Esophagus muscularis mucosa (tissue), 4 donors: ENCODE data around the gene PDLIM4. TPM values are rescaled to one million over a fixed set of nuclear protein-coding genes. Genes with fewer than 3 reads are reported as not detected.

Experiments
- DNase-seq: peaks from one replicate; pipeline ENCODE4 v3.0.0-alpha.2; 2017; ENCODE audit errors: extremely low spot score
- H3K27ac ChIP-seq, 4 donors: fragments of 200-600 bp; sonication (generic); replicated peaks in 1 of 4; 1 replicate in 3 of 4; 2 replicates in 1 of 4; pipeline ENCODE4 v1.5.1; 2016 to 2019; ENCODE audit warnings: mild to moderate bottlenecking in 1 of 4
- H3K27me3 ChIP-seq, 4 donors: fragments of 200-600 bp; sonication (generic); one replicate each; pipeline versions ENCODE4 v1.5.1 to v1.6.0; 2016 to 2019
- H3K36me3 ChIP-seq, 4 donors: fragments of 200-600 bp; sonication (generic); one replicate each; pipeline ENCODE4 v1.5.1; 2016 to 2019
- H3K4me1 ChIP-seq, 4 donors: fragments of 200-600 bp; sonication (generic); one replicate each; pipeline ENCODE4 v1.5.1; 2016 to 2019
- H3K4me3 ChIP-seq, 4 donors: fragments of 200-600 bp; sonication (generic); 1 replicate in 2 of 4; 2 replicates in 2 of 4; pipeline ENCODE4 v1.5.1; 2016 to 2019; ENCODE audit warnings: mild to moderate bottlenecking in 4 of 4, moderate library complexity in 1 of 4
- H3K9me3 ChIP-seq, 4 donors: fragments of 200-600 bp; sonication (generic); 1 replicate in 3 of 4; 2 replicates in 1 of 4; pipeline ENCODE4 v1.5.1; 2016 to 2019
- EP300 ChIP-seq: sonication (generic); formaldehyde crosslinking; IDR thresholded peaks from one replicate; pipeline ENCODE4 v1.6.1; 2017; ENCODE audit warnings: antibody characterized with exemption
- POLR2A ChIP-seq: fragments of 450-650 bp; IDR thresholded peaks from one replicate; pipeline ENCODE4 v1.6.1; 2017; ENCODE audit warnings: antibody characterized with exemption, moderate library complexity, mild to moderate bottlenecking, low read depth
- POLR2AphosphoS5 ChIP-seq, 2 donors: sonication (generic); formaldehyde crosslinking; IDR thresholded peaks; one replicate each; pipeline ENCODE4 v1.6.1; 2017; ENCODE audit warnings: antibody characterized with exemption in 2 of 2
- WGBS: methylation state at CpG from one replicate; pipeline ENCODE4 v1.1.5; 2018; 5-methylcytosine and 5-hydroxymethylcytosine counted together
- intact Hi-C: fragments of 100-400 bp; cut with DNase I; formaldehyde crosslinking; loops from one replicate; pipeline ENCODE4 v1.15.1; 2023
- total RNA-seq, 4 donors: library from RNA; depleted of rRNA; stranded (reverse); fragments of >200 nt; gene quantifications; one replicate each; pipeline versions ENCODE4 v1.1.0 to v1.2.1, GENCODE V29; 2016
- TF ChIP-seq, protein P1 (sequence below), 3 experiments: fragments of 200-600 bp in 2 of 3; fragments of 450-650 bp in 1 of 3; sonication (generic) in 2 of 3; IDR thresholded peaks; one replicate each; pipeline ENCODE4 v1.5.1; 2017 to 2019; ENCODE audit warnings: antibody characterized with exemption in 3 of 3, mild to moderate bottlenecking in 2 of 3, moderate library complexity in 1 of 3

Gene PDLIM4
- total RNA-seq, 4 donors from 2014 or later = 59.4 to 199 (median 134) TPM

DNA sequence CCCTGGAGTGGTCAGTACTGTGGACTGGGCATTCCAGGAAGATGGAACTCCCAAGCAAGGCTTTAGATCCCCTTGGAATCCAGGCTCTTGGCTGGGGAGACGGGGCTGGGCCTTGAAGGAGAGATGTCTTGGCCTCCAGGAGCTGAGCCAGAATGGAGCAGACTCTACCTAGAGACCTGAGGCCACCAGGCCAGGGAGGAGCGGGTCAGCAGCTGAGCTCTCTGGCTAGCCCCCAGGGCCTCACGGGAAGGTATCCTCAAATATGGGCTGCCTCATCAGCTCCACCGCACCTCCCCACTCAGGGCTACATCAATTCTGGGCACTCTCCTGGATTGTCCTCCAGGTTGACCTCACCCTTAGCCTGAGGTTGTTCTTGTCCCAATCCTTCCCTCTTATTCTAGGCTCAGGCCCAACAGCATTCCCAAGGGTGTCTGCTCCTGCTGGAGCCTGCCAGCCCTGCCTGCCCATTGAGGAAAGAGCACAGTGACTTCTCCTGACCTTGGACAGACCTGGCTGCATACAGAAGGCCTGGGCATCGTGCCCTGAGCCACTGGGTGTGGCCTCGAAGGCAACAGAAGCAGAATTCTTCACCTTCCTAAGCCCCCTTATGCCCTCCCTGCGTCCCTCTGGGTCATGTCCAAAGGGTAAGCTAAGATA, 3.0 kb upstream of the PDLIM4 start:
- intact Hi-C loops = no loop called here
- no peaks in the 10 kb centered on the region for H3K27me3 ChIP-seq
- WGBS = 56% methylated on average over 5 of the region's 7 CpGs
- H3K4me1 ChIP-seq = peaks cover 27 to 49% (median 39%) of the 10 kb centered on the region in 4 donors
- no peak for DNase-seq
- H3K27ac ChIP-seq = peak overlapping the region; percentile 34 to 100 (median 76)
- H3K4me3 ChIP-seq = no peak overlapping the region
- H3K36me3 ChIP-seq = no peaks in the 10 kb centered on the region
- TF ChIP-seq POLR2A (no peak), POLR2AphosphoS5 (IDR thresholded peaks at IDR 0.05) (peak in 1 of 2 donors; percentile 65), EP300 (no peak)
- TF ChIP-seq, protein P1, sequence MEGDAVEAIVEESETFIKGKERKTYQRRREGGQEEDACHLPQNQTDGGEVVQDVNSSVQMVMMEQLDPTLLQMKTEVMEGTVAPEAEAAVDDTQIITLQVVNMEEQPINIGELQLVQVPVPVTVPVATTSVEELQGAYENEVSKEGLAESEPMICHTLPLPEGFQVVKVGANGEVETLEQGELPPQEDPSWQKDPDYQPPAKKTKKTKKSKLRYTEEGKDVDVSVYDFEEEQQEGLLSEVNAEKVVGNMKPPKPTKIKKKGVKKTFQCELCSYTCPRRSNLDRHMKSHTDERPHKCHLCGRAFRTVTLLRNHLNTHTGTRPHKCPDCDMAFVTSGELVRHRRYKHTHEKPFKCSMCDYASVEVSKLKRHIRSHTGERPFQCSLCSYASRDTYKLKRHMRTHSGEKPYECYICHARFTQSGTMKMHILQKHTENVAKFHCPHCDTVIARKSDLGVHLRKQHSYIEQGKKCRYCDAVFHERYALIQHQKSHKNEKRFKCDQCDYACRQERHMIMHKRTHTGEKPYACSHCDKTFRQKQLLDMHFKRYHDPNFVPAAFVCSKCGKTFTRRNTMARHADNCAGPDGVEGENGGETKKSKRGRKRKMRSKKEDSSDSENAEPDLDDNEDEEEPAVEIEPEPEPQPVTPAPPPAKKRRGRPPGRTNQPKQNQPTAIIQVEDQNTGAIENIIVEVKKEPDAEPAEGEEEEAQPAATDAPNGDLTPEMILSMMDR (IDR thresholded peaks at IDR 0.05) = no peak
- H3K9me3 ChIP-seq = no peaks in the 10 kb centered on the region

DNA sequence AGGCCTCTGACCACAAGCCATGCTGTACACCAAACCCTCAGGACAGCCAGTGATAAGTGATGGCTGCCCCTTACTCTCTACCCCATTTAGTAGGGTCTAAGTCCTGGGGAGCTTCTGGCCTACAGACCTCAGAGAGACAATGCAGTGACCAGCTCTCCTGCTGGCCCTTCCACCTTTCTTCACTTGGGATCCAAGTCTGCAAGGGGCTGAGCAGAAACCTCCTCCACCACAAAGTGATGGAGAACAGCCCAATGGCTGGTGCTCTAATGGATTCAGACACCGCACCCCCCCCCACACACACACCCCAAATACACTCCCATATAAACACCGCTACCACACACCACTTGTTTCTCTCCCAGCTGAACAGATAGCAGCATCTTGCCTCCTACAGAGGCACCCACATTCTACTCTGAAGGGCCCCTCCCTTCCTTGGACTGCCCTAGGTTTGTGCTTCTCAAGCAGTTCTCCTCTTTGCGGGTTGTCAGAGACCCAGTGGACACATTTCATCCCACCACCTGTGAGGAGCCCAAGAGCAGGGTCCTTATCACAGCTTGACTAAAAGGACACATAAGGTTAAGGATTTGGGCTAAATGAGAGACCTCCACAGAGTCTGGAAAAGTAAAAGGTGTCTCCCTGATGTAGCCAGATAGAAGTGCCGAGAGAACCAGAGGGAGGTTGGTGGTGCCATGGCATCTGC, 1.3 kb upstream of the PDLIM4 start:
- Histone ChIP-seq H3K9me3 (no peaks in the 10 kb centered on the region), H3K27ac (peak overlapping the region in 3 of 4 donors; percentile 99 to 100 (median 99)), H3K27me3 (no peaks in the 10 kb centered on the region), H3K36me3 (no peaks in the 10 kb centered on the region), H3K4me3 (no peak overlapping the region), H3K4me1 (peaks cover 43 to 67% (median 57%) of the 10 kb centered on the region in 4 donors)
- TF ChIP-seq, protein P1 (IDR thresholded peaks at IDR 0.05) = no peak
- TF ChIP-seq POLR2AphosphoS5 (IDR thresholded peaks at IDR 0.05) (no peak), POLR2A (no peak), EP300 (no peak)
- WGBS = 100% methylated on average over 4 of the region's 4 CpGs
- intact Hi-C loops = no loop called here
- no peak for DNase-seq

DNA sequence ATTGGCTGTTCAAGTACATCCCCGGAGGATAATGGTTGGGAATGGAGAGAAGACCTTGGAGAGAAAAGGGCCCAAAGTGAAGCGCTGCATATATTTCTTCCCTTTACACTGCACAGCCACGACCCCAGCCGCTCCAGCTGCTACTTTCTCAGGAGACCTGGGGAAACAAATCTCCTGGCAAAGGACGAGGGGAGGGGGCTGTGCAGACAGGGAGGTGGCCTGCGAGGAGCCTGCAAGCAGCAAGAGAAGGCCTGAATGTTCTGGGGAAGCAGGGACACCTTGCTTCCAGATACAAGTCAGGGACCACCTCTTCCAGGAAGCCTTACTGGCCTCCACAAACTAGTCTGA, 739 bp upstream of the PDLIM4 start:
- peak overlapping the region; percentile 99 to 100 (median 99) for H3K27ac ChIP-seq
- intact Hi-C loops = no loop called here

DNA sequence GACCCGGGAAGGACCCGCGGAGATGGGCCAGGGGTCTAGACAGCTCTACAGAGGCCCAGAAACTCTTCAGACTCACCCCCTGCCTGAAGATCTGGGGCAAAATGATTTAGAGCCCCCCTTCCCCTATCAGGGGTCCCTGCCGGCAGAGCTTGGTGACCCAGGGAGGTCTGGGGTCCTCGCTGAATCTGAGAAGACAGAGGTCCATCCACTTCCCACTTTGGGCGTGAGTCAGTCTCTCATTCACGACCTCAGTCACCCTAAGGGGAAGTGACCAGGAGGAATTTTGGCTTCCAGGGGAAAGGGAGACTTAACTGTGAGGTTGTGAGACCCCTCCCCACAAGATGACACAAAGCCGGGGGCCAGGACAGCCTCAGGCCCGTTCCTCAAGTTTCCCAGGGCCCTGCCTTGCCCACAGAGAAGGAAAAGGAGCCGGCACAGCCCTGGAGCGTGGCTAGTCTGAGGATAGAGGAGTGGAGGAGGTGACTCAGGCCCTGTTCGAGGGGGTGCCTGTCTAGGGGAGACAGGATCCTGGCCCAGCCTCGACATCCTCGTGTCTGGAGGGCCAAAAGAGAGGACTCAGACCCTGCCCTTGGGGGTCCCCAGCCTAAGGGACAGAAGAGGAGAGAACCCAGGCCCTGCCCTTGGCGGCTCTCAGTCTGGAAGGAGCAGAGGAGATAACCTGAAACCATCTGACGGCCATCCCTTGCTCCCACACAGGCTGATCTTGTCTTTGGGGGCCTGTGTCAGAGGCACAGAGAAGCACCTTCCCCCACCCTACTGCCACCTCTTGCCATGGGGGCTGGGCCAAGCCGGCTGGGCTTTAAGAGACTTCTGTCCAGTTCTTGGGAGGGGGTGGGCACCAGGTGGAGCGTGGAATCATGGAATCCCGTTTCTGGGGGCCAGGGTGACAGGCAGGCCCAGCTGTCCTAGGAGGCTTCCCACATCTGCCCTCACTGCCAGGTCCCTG, 889 bp downstream of the PDLIM4 start:
- intact Hi-C loops = no loop called here
- Histone ChIP-seq H3K4me3 (peak overlapping the region; percentile 78 to 93 (median 87)), H3K36me3 (peaks cover 0 to 13% (median 6%) of the 10 kb centered on the region in 4 donors), H3K4me1 (peaks cover 56 to 89% (median 78%) of the 10 kb centered on the region in 4 donors), H3K27me3 (no peaks in the 10 kb centered on the region), H3K27ac (peak overlapping the region; percentile 99 to 100 (median 99)), H3K9me3 (no peaks in the 10 kb centered on the region)
- DNase-seq = no peak
- 27% methylated on average over 15 of the region's 19 CpGs for WGBS
- TF ChIP-seq, protein P1 (IDR thresholded peaks at IDR 0.05) = no peak
- no peak for TF ChIP-seq POLR2A
- peak in 1 of 2 donors; percentile 65 for TF ChIP-seq POLR2AphosphoS5 (IDR thresholded peaks at IDR 0.05)
- TF ChIP-seq EP300 = no peak

More for the DNA sequence above, 739 bp upstream of the PDLIM4 start:
- no peak for DNase-seq
- TF ChIP-seq, protein P1 (IDR thresholded peaks at IDR 0.05) = no peak
- TF ChIP-seq POLR2AphosphoS5 (IDR thresholded peaks at IDR 0.05) (no peak), EP300 (no peak), POLR2A (no peak)
- H3K4me3 ChIP-seq = peak overlapping the region; percentile 78 to 93 (median 87)
- no peaks in the 10 kb centered on the region for H3K27me3 ChIP-seq
- no peaks in the 10 kb centered on the region for H3K9me3 ChIP-seq
- H3K36me3 ChIP-seq = no peaks in the 10 kb centered on the region
- WGBS = 84% methylated on average over 6 of the region's 6 CpGs
- H3K4me1 ChIP-seq = peaks cover 48 to 72% (median 62%) of the 10 kb centered on the region in 4 donors
